PC-9 (cell line): ENCODE data around the gene HEPACAM. TPM values are rescaled to one million over a fixed set of nuclear protein-coding genes. Genes with fewer than 3 reads are reported as not detected.

Source experiments
- BruUV-seq: library from RNA; stranded (reverse); fragments of 400-500 nt; replicated peaks from 2 replicates; lab custom pipeline; 2021; lab: Mats Ljungman, UMichigan
- CTCF ChIA-PET: fragments of 300-600 bp; sonication (Branson Sonifier 250); formaldehyde crosslinking; loops from one replicate; lab custom pipeline; 2022; ENCODE audit warnings: antibody characterized with exemption; lab: Charles Lee
- POLR2A ChIA-PET: fragments of 300-600 bp; sonication (Branson Sonifier 250); formaldehyde crosslinking; loops from one replicate; lab custom pipeline; 2022; ENCODE audit warnings: antibody characterized with exemption; ENCODE audit not compliant: unreplicated experiment; lab: Charles Lee
- DNase-seq, 2 experiments: peaks; one replicate each; pipeline versions ENCODE4 v3.0.0 to v3.0.0-alpha.2; 2015 to 2022; ENCODE audit warnings: mixed read lengths in 1 of 2
- H2AFZ ChIP-seq: fragments of 200-600 bp; sonication (generic); 2 replicates; pipeline ENCODE4 v1.8.1; 2017; ENCODE audit warnings: antibody characterized with exemption
- H3F3A ChIP-seq: fragments of 200-600 bp; sonication (generic); 2 replicates; pipeline ENCODE4 v1.8.1; 2017; ENCODE audit warnings: antibody characterized with exemption, mild to moderate bottlenecking, low read depth; ENCODE audit not compliant: insufficient read depth
- H3K27ac ChIP-seq: fragments of 200-600 bp; sonication (generic); 2 replicates; pipeline ENCODE4 v1.6.1; 2016; ENCODE audit warnings: mixed run types
- H3K27me3 ChIP-seq: fragments of 200-600 bp; sonication (generic); 2 replicates; pipeline ENCODE4 v1.6.1; 2016; ENCODE audit warnings: low read depth, mixed run types; ENCODE audit not compliant: insufficient read depth
- H3K36me3 ChIP-seq: fragments of 200-600 bp; sonication (generic); 2 replicates; pipeline ENCODE4 v1.6.1; 2016; ENCODE audit warnings: low read depth, mixed run types
- H3K4me1 ChIP-seq: fragments of 200-600 bp; sonication (generic); replicated peaks from 2 replicates; pipeline ENCODE4 v1.6.1; 2016; ENCODE audit warnings: mixed run types; ENCODE audit not compliant: insufficient read depth
- H3K4me2 ChIP-seq: fragments of 200-600 bp; sonication (generic); 2 replicates; pipeline ENCODE4 v1.6.1; 2017; ENCODE audit warnings: mixed run types
- H3K4me3 ChIP-seq: fragments of 200-600 bp; sonication (generic); 2 replicates; pipeline ENCODE4 v1.6.1; 2016; ENCODE audit warnings: mixed run types
- H3K79me2 ChIP-seq: fragments of 200-600 bp; sonication (generic); 2 replicates; pipeline ENCODE4 v1.6.1; 2017; ENCODE audit warnings: low read depth, mixed run types
- H3K9me2 ChIP-seq: fragments of 200-600 bp; sonication (generic); 2 replicates; pipeline ENCODE4 v1.8.1; 2017; ENCODE audit warnings: mild to moderate bottlenecking; ENCODE audit not compliant: insufficient read depth
- H3K9me3 ChIP-seq: fragments of 200-600 bp; sonication (generic); 2 replicates; pipeline ENCODE4 v1.8.1; 2016; ENCODE audit warnings: low read depth; ENCODE audit not compliant: insufficient read depth
- H4K20me1 ChIP-seq: fragments of 200-600 bp; sonication (generic); 2 replicates; pipeline ENCODE4 v1.8.1; 2017; ENCODE audit not compliant: insufficient read depth
- CTCF ChIP-seq: fragments of 200-600 bp; sonication (generic); conservative IDR thresholded peaks from 2 replicates; pipeline ENCODE4 v1.6.1; 2017; ENCODE audit warnings: mixed run types, antibody characterized with exemption, mild to moderate bottlenecking, moderate library complexity
- EZH2 ChIP-seq: fragments of 200-600 bp; sonication (generic); IDR thresholded peaks from 2 replicates; pipeline ENCODE4 v1.8.0; 2017; ENCODE audit warnings: antibody characterized with exemption, low read depth
- intact Hi-C: fragments of 100-400 bp; cut with micrococcal nuclease; formaldehyde crosslinking; loops from one replicate; pipeline ENCODE4 v1.10.0; 2022; ENCODE audit not compliant: unreplicated experiment
- total RNA-seq: library from RNA; stranded (reverse); gene quantifications from 2 replicates; pipeline ENCODE4 v1.2.3, GENCODE V29; 2021

Gene HEPACAM
- total RNA-seq, 1 experiment from 2014 or later = not detected

DNA sequence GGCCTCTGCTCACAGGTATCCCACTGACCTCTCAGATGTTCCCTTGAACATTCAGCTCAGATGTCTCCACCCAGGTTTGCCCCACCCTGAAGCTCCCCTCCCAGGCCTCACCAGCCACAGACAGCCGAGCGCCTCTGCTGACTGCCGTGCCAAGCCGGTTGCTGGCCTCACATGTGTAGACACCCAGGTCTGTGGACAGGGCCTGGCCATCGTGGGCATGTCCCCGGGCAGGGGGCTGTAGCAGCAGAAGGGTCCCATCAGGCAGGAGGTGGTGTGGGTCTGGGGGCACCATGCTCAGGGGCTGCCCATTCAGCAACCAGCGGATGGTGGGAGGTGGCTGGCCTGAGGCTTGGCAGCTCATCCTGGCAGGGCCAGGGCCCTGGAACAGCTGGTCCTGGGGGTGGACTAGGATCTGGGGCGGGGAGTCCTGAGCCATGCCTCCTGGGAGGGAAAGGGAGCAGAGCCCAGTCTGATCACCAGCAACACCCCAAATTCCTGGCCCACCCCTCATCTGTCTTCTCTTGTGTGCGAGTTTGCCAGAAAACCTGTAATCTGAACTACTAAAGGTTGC is 38.9 kb downstream of the HEPACAM start:
- H3K9me2 ChIP-seq = no peaks in the 10 kb centered on the region
- intact Hi-C loops = no loop called here
- peaks cover 34% of the 10 kb centered on the region for H3K4me1 ChIP-seq
- BruUV-seq = no TSS peak
- peaks cover 16% of the 10 kb centered on the region; the same call in 1 of the 2 replicates for H3F3A ChIP-seq
- DNase-seq = no peak
- H4K20me1 ChIP-seq = no peaks in the 10 kb centered on the region
- no peak overlapping the region for H3K4me3 ChIP-seq
- no peak overlapping the region for H3K4me2 ChIP-seq
- no peaks in the 10 kb centered on the region for H3K9me3 ChIP-seq
- H3K36me3 ChIP-seq = no peaks in the 10 kb centered on the region
- H3K79me2 ChIP-seq = no peaks in the 10 kb centered on the region
- POLR2A ChIA-PET = no interaction called here
- no peak overlapping the region for H3K27ac ChIP-seq
- TF ChIP-seq EZH2 (no peak), CTCF (no peak)
- H3K27me3 ChIP-seq = no peaks in the 10 kb centered on the region
- H2AFZ ChIP-seq = no peak overlapping the region
- CTCF ChIA-PET = no interaction called here

GRCh38 chr11:124896071-124896750 is 39.6 kb downstream of the HEPACAM start:
- ChIA-PET POLR2A (no interaction called here), CTCF (no interaction called here)
- H3K27ac ChIP-seq = no peak overlapping the region
- intact Hi-C loops = no loop called here
- no peaks in the 10 kb centered on the region for H3K9me2 ChIP-seq
- no peak overlapping the region for H2AFZ ChIP-seq
- H3F3A ChIP-seq = peaks cover 16% of the 10 kb centered on the region; the same call in 1 of the 2 replicates
- no peaks in the 10 kb centered on the region for H3K9me3 ChIP-seq
- no peak for TF ChIP-seq EZH2
- TF ChIP-seq CTCF = no peak
- DNase-seq = no peak
- H3K36me3 ChIP-seq = no peaks in the 10 kb centered on the region
- no peaks in the 10 kb centered on the region for H3K27me3 ChIP-seq
- no TSS peak for BruUV-seq
- no peaks in the 10 kb centered on the region for H3K79me2 ChIP-seq
- no peaks in the 10 kb centered on the region for H4K20me1 ChIP-seq
- H3K4me2 ChIP-seq = no peak overlapping the region
- peaks cover 34% of the 10 kb centered on the region for H3K4me1 ChIP-seq
- no peak overlapping the region for H3K4me3 ChIP-seq

DNA sequence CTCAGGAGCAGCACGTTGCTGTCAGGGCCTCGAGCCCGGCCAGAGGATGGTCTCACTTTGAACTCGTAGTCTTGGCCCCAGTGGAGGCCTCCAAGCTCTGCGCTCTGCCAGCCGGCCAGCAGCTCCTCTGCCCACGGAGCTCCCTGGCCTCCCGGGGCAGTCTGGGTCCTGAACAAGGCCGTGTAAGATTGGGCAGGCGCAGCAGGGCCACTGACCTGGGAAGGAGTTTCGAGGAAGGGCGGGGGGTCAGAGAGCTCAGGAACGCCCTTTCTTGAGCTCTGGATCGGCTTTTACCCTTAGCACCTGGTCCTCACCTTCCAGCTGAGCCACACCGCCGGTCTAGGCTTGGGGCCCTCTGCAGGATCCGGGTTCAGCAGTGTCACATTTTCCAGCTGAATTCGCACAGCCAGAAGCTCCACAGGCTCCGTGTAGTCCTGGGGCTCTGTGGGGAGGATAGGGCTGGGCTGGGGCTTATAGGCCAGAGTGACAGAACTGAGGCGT is 40.3 kb downstream of the HEPACAM start:
- H3F3A ChIP-seq = peaks cover 9% of the 10 kb centered on the region; the same call in 1 of the 2 replicates
- H2AFZ ChIP-seq = no peak overlapping the region
- ChIA-PET POLR2A (no interaction called here), CTCF (no interaction called here)
- H4K20me1 ChIP-seq = no peaks in the 10 kb centered on the region
- intact Hi-C loops = no loop called here
- no TSS peak for BruUV-seq
- peaks cover 28% of the 10 kb centered on the region for H3K4me1 ChIP-seq
- no peak for TF ChIP-seq EZH2
- TF ChIP-seq CTCF = no peak
- H3K4me2 ChIP-seq = no peak overlapping the region
- no peaks in the 10 kb centered on the region for H3K27me3 ChIP-seq
- H3K4me3 ChIP-seq = no peak overlapping the region
- no peaks in the 10 kb centered on the region for H3K79me2 ChIP-seq
- no peaks in the 10 kb centered on the region for H3K9me2 ChIP-seq
- no peak for DNase-seq
- H3K27ac ChIP-seq = no peak overlapping the region
- H3K36me3 ChIP-seq = no peaks in the 10 kb centered on the region
- H3K9me3 ChIP-seq = no peaks in the 10 kb centered on the region
